Nephron (organoid): ENCODE results near the gene SMIM44.
A peak's percentile ranks its signal among the peaks of the same experiment; 100 is the strongest.

Experiments
- H3K27ac Mint-ChIP-seq, 3 experiments: 2 replicates each; pipeline ENCODE4 v1.8.0; 2020; ENCODE audit warnings: mixed read lengths in 3 of 3, mild to moderate bottlenecking in 2 of 3, moderate library complexity in 1 of 3
- H3K27me3 Mint-ChIP-seq: 2 replicates; pipeline ENCODE4 v1.8.0; 2021; ENCODE audit warnings: low read depth, mild to moderate bottlenecking, moderate library complexity, mixed read lengths
- H3K36me3 Mint-ChIP-seq: 2 replicates; pipeline ENCODE4 v1.8.0; 2020; ENCODE audit warnings: low read depth, mixed read lengths
- H3K4me1 Mint-ChIP-seq: 2 replicates; pipeline ENCODE4 v1.8.0; 2020; ENCODE audit warnings: mixed read lengths
- H3K4me3 Mint-ChIP-seq, 3 experiments: 2 replicates each; pipeline ENCODE4 v1.8.0; 2020; ENCODE audit warnings: mild to moderate bottlenecking in 3 of 3, mixed read lengths in 3 of 3, moderate library complexity in 2 of 3
- H3K9me3 Mint-ChIP-seq: 2 replicates; pipeline ENCODE4 v1.8.0; 2020; ENCODE audit warnings: mixed read lengths
- TF ChIP-seq, protein P1 (sequence below), 3 experiments: fragments of 200-600 bp; sonication (generic); IDR thresholded peaks; one replicate each; pipeline ENCODE4 v1.5.0; 2021; ENCODE audit warnings: antibody characterized with exemption in 3 of 3; ENCODE audit not compliant: unreplicated experiment in 3 of 3

SMIM44 gene

DNA sequence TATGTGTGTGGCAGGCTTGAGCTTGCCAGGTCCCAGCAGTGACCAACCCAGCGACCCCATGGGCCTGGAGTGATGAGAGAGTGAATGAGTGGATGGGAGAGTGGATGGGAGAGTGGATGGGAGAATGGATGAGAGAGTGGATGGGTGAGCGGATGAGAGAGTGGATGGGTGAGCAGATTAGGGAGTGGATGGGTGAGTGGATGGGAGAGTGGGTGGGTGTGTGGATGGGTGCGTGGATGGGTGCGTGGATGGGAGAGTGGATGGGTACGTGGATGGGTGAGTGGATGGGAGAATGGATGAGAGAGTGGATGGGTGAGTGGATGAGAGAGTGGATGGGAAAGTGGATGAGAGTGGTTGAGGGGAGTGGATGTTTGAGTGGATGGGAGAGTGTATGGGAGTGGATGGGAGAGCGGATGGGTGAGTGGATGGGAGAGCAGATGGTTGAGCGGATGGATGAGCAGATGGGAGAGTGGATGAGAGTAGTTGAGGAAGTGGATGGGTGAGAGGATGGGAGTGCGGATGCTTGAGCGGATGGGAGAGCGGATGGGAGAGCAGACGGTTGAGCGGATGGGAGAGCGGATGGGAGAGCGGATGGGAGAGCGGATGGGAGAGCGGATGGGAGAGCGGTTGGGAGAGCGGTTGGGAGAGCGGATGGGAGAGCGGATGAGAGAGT, 45.4 kb upstream of the SMIM44 start:
- H3K9me3 Mint-ChIP-seq: no peaks in the 10 kb centered on the region
- no peak overlapping the region for H3K27ac Mint-ChIP-seq
- TF ChIP-seq, protein P1, sequence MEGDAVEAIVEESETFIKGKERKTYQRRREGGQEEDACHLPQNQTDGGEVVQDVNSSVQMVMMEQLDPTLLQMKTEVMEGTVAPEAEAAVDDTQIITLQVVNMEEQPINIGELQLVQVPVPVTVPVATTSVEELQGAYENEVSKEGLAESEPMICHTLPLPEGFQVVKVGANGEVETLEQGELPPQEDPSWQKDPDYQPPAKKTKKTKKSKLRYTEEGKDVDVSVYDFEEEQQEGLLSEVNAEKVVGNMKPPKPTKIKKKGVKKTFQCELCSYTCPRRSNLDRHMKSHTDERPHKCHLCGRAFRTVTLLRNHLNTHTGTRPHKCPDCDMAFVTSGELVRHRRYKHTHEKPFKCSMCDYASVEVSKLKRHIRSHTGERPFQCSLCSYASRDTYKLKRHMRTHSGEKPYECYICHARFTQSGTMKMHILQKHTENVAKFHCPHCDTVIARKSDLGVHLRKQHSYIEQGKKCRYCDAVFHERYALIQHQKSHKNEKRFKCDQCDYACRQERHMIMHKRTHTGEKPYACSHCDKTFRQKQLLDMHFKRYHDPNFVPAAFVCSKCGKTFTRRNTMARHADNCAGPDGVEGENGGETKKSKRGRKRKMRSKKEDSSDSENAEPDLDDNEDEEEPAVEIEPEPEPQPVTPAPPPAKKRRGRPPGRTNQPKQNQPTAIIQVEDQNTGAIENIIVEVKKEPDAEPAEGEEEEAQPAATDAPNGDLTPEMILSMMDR (IDR thresholded peaks at IDR 0.05; ENCODE audit: unreplicated experiment in 3 of 3): no peak
- peaks cover 19% of the 10 kb centered on the region for H3K36me3 Mint-ChIP-seq
- H3K27me3 Mint-ChIP-seq: no peaks in the 10 kb centered on the region
- no peak overlapping the region for H3K4me3 Mint-ChIP-seq
- H3K4me1 Mint-ChIP-seq: no peaks in the 10 kb centered on the region

GRCh38 chr19:3528080-3528479, 44.8 kb upstream of the SMIM44 start:
- Mint-ChIP-seq H3K4me3 (no peak overlapping the region), H3K36me3 (peaks cover 13% of the 10 kb centered on the region), H3K27ac (no peak overlapping the region), H3K27me3 (no peaks in the 10 kb centered on the region), H3K4me1 (no peaks in the 10 kb centered on the region), H3K9me3 (no peaks in the 10 kb centered on the region)
- TF ChIP-seq, protein P1 (IDR thresholded peaks at IDR 0.05; ENCODE audit: unreplicated experiment in 3 of 3): no peak

GRCh38 chr19:3527238-3527910, 44.1 kb upstream of the SMIM44 start:
- no peaks in the 10 kb centered on the region for H3K27me3 Mint-ChIP-seq

GRCh38 chr19:3526507-3527237, 43.4 kb upstream of the SMIM44 start:
- Mint-ChIP-seq H3K27me3 (no peaks in the 10 kb centered on the region), H3K4me3 (no peak overlapping the region), H3K4me1 (no peaks in the 10 kb centered on the region), H3K36me3 (peaks cover 18% of the 10 kb centered on the region), H3K27ac (no peak overlapping the region), H3K9me3 (no peaks in the 10 kb centered on the region)
- TF ChIP-seq, protein P1 (IDR thresholded peaks at IDR 0.05; ENCODE audit: unreplicated experiment in 3 of 3): peak in 1 of 3 experiments; percentile 13

More at GRCh38 chr19:3527238-3527910, 44.1 kb upstream of the SMIM44 start:
- Mint-ChIP-seq H3K9me3 (no peaks in the 10 kb centered on the region), H3K27ac (no peak overlapping the region), H3K4me3 (no peak overlapping the region), H3K36me3 (peaks cover 13% of the 10 kb centered on the region), H3K4me1 (no peaks in the 10 kb centered on the region)
- TF ChIP-seq, protein P1 (IDR thresholded peaks at IDR 0.05; ENCODE audit: unreplicated experiment in 3 of 3): no peak

- TF ChIP-seq, protein P1 (IDR thresholded peaks at IDR 0.05; ENCODE audit: unreplicated experiment in 3 of 3): no peak
- no peaks in the 10 kb centered on the region for H3K9me3 Mint-ChIP-seq
These were observed 41.7 kb upstream of the SMIM44 start for GRCh38 chr19:3524904-3525451.

More at GRCh38 chr19:3524904-3525451, 41.7 kb upstream of the SMIM44 start:
- Mint-ChIP-seq H3K4me1 (no peaks in the 10 kb centered on the region), H3K27ac (no peak overlapping the region), H3K36me3 (peaks cover 18% of the 10 kb centered on the region), H3K27me3 (no peaks in the 10 kb centered on the region), H3K4me3 (no peak overlapping the region)
